Spleen (tissue), 7 donors: ENCODE measurements around the gene ALPK3.

Experiments
- CTCF ChIP-seq, 11 experiments: fragments of 200-600 bp in 7 of 11; fragments of 450-650 bp in 4 of 11; sonication (generic) in 4 of 11; IDR thresholded peaks in 8 of 11; conservative IDR thresholded peaks in 3 of 11; 1 replicate in 7 of 11; 2 replicates in 4 of 11; pipeline versions ENCODE4 v1.4.0 to v1.8.0; 2016 to 2021; ENCODE audit warnings: antibody characterized with exemption in 11 of 11, inconsistent platforms in 4 of 11, mild to moderate bottlenecking in 1 of 11
- POLR2A ChIP-seq, 3 donors: fragments of 450-650 bp; IDR thresholded peaks; one replicate each; pipeline ENCODE4 v1.5.1; 2017; ENCODE audit warnings: antibody characterized with exemption in 3 of 3, mild to moderate bottlenecking in 1 of 3
- POLR2AphosphoS5 ChIP-seq, 3 donors: sonication (generic); formaldehyde crosslinking; IDR thresholded peaks; one replicate each; pipeline ENCODE4 v1.5.1; 2017; ENCODE audit warnings: antibody characterized with exemption in 3 of 3
- donor health status: DM: no; HTN: no; CAD: no; lungs with moderate emphysema.
- donor health status: DM: no; HTN: no; CAD: no.
- donor health status: DM: no; HTN: no; CAD: no.

GRCh38 chr15:84772467-84772866, 44.7 kb upstream of the ALPK3 start:
- TF ChIP-seq POLR2A (IDR thresholded peaks at IDR 0.05): no peak
- TF ChIP-seq CTCF (IDR thresholded peaks at IDR 0.05 in 8 of 11, conservative IDR thresholded peaks at IDR 0.05 in 3 of 11): no peak
- TF ChIP-seq POLR2AphosphoS5 (IDR thresholded peaks at IDR 0.05): no peak
